Measurements from ENCODE around the gene SLC35F3.
"Not testable (repeated sequence)": the region's sequence is repeated elsewhere in the genome, so short reads cannot be mapped to it uniquely, and the experiment has no call there.

- TF ChIP-seq, protein P1, sequence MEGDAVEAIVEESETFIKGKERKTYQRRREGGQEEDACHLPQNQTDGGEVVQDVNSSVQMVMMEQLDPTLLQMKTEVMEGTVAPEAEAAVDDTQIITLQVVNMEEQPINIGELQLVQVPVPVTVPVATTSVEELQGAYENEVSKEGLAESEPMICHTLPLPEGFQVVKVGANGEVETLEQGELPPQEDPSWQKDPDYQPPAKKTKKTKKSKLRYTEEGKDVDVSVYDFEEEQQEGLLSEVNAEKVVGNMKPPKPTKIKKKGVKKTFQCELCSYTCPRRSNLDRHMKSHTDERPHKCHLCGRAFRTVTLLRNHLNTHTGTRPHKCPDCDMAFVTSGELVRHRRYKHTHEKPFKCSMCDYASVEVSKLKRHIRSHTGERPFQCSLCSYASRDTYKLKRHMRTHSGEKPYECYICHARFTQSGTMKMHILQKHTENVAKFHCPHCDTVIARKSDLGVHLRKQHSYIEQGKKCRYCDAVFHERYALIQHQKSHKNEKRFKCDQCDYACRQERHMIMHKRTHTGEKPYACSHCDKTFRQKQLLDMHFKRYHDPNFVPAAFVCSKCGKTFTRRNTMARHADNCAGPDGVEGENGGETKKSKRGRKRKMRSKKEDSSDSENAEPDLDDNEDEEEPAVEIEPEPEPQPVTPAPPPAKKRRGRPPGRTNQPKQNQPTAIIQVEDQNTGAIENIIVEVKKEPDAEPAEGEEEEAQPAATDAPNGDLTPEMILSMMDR (IDR thresholded peaks at IDR 0.05) = not testable (repeated sequence)
- not testable (repeated sequence) for TF ChIP-seq MAX (IDR thresholded peaks at IDR 0.05; ENCODE audit: low read depth); SMC3 (IDR thresholded peaks at IDR 0.05; ENCODE audit: low read depth, low read length); EP300 (IDR thresholded peaks at IDR 0.05; ENCODE audit: borderline replicate concordance in 1 of 2, low read depth in 1 of 2, low read length in 1 of 2); SIN3A (IDR thresholded peaks at IDR 0.05; ENCODE audit: borderline replicate concordance, low read depth, low read length); RAD21 (IDR thresholded peaks at IDR 0.05; ENCODE audit: low read length); FOXM1 (IDR thresholded peaks at IDR 0.05; ENCODE audit: low read depth); USF2 (IDR thresholded peaks at IDR 0.05; ENCODE audit: borderline replicate concordance, low read depth, low read length); JUND (IDR thresholded peaks at IDR 0.05); MEF2A (IDR thresholded peaks at IDR 0.05; ENCODE audit: borderline replicate concordance, low read depth)
- TF ChIP-seq, protein P2, sequence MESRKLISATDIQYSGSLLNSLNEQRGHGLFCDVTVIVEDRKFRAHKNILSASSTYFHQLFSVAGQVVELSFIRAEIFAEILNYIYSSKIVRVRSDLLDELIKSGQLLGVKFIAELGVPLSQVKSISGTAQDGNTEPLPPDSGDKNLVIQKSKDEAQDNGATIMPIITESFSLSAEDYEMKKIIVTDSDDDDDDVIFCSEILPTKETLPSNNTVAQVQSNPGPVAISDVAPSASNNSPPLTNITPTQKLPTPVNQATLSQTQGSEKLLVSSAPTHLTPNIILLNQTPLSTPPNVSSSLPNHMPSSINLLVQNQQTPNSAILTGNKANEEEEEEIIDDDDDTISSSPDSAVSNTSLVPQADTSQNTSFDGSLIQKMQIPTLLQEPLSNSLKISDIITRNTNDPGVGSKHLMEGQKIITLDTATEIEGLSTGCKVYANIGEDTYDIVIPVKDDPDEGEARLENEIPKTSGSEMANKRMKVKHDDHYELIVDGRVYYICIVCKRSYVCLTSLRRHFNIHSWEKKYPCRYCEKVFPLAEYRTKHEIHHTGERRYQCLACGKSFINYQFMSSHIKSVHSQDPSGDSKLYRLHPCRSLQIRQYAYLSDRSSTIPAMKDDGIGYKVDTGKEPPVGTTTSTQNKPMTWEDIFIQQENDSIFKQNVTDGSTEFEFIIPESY (IDR thresholded peaks at IDR 0.05; ENCODE audit: borderline replicate concordance, low read depth) = not testable (repeated sequence)
Measured at GRCh38 chr1:234152344-234152743, 247.9 kb downstream of the SLC35F3 start.

Data from SK-N-SH (cell line).